NCI-H226 (cell line): Measurements from ENCODE around the gene KRT80.
A peak's percentile ranks its signal among the peaks of the same experiment; 100 is the strongest.

Experiments
- DNase-seq: peaks from one replicate; pipeline ENCODE4 v3.0.0-alpha.2; 2015

KRT80 gene

DNA sequence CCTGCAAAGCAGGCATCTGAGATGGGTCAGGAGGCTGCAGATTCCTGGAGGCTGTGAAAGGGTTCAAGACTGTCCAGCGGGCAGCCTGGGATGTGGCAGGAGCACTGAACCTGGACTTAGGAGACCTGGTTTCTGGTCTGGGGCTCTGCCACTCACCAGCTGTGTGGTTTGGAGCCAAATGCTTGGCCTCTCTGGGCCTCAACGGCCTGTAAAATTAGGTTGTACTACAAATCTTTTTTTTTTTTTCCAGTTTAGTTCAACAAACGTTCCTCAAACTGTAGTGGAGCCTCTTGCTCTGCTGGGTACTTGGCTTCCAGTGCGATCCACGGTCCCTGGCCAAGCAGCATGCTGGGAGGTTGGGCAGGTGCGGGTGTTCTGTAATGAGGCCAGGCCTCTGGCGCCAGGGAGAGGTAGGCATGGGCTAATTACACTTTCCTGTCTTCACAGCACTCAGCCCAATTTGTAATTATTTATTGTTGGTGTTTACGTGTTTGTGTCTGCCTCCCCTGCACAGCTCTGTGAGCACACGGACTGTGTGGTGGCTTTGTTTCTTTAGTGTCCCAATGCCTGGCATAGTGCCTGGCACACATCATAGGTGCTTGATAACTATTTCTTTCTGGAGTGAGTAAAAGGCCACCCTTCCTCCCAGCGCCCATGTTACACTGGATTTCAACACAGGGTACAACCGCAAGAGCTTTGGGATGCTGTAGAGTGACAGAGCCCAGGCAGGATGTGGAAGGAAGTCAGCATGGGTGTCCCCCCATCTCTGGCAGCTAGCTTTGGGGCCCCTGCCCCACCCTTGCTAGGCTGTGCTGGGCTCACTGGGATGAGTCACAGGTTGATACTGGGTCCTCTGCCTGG lies 5.8 kb upstream of the KRT80 start:
- peak; percentile 54 for DNase-seq

DNA sequence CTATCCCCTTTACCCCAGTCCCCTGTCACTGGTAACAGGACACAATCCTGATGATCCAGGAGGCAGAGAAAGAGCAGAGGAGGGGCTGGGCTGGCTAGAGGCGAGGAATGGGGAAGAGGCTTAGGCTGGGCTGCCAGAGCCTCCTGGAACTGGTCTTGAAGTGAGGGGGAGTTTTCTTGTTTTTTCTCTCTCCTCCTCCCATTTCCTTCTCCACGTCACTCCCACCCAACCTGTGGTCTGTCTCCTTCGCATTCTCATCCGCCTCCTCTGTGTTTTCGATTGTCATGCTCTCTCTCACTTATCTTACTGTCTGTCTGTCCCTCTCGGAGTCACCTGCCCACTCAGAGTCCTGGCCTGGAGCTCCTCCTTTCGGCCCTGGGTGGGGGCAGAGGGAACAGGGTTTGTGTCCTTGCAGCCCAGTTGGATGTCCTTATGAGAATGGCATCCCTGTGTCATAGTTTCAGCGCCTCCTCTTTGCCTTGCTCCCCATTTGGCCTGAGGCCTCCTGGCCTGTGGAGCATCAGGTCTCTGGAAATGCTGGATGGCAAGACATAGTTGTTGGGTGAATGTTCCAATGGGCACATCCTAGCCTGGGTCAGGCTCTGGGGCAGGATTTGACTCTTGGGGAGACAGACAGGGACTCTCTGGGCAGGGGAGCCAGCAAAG lies 3.4 kb upstream of the KRT80 start:
- peak; percentile 96 for DNase-seq

DNA sequence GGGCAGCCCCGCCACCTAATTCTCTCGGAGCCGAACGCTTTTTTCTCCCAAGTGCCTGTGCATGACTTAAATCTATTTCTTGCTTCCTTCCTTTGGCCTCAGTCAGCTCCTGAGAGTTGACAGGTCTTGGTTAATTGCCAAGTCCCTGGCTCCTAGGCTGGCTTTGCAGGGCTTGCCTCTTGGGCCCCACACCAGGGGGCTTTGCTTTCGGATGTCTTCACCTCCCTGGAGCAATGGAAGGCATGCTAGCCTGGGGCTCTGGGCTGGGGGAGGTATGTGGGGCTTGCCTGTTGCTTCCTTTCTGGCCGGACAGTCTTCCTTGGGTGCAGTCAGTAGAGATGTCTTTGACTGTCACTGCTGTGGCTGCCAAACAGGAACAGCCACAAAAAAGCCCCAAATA lies 2.2 kb upstream of the KRT80 start:
- DNase-seq: peak; percentile 87

DNA sequence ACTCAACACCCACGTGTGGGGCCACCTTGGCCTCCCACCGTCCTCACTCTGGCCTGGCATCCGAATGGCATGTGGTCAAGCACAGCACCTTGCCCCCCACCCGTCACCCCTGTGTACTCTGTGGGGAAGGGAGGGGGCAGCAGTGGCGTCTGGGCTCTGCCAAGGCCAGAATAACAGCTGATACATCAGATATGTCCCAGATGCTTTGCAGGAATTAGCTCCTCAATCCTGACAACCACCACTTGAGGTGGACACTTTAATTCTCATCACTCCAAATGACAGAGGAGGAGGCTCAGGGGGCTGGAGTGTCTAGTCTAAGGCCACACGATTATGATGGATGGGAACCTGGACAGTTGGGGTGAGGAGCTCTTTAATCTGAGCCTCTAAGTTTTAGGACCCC lies 1.7 kb upstream of the KRT80 start:
- no peak for DNase-seq

DNA sequence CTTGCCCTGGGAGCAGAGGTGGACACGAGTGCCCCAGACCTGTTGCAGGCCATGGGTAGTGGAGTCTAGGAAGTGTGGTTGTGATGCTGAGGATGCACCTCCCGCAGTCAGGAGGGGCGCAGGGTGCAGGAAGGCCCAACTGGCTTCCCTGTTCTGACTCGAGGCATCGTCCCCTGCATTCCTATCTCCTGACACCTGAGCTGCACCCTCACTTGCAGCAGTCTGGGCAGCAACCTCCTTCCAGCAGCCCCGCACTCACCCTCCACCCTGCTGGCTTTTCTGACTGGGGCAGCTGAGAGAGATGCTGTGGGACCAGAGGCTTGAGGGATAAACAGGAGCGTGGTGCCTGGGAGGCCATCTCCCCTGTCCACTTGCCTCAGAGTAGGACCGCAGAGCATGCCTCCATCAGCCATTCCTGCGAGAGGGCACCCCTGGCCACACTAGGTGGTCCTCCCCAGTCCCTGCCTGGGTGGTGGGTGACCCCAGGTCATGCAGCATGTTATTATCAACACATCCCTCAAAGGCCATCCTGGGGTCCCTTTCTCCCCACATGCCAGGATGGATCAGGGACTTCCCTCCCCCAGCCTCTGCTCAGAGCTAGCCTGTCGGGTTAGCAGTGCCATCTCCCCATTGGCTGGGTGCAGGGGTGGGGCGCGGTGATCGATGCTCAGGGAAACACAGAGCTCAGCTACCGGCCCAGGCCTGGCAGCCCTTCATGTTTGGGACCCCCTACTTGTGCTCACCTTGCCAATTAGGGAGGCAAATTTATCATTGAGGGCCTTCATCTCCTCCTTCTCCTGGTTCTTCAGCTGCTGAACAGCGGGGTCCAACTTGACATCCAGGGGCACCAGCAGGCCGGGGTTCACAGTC lies 719 bp downstream of the KRT80 start:
- DNase-seq: peak; percentile 81

DNA sequence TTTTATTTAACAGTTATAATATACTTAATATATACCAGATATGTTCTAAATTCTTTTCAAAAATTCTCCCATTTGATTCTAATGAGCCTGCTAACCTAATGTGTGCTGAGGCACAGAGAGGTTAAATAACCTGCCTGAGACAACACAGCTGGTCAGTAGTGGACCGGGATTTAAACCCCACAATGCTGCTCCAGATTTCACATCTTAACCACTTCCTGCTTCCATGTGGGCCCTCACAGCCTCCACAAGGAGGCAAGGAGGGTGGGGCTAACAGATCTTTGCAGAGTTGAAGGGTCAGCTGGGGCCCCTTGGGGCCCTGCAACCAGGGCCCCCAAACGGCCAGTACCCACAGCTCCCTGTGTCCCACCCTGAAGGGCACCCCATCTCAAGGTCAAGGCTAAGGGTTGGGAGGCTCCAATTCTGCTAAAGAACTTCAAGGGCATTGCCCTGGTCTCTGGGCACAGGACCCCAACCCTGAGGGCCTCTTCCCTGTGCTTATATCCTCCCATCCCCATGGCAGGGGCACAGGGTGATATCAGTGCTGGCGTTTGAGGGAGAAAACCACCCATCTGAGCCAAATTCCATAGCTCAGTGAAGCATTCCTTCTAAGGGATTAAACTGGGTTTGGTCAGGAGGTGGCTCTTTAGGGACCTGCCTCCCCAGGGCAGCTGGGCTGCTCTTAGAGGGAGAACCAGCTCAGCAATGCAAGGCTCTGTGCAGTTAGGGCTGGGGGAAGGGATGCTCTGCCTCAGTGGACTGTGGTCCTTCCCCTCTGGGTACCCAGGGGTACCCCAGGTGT lies 2.2 kb downstream of the KRT80 start:
- DNase-seq: peak; percentile 76

DNA sequence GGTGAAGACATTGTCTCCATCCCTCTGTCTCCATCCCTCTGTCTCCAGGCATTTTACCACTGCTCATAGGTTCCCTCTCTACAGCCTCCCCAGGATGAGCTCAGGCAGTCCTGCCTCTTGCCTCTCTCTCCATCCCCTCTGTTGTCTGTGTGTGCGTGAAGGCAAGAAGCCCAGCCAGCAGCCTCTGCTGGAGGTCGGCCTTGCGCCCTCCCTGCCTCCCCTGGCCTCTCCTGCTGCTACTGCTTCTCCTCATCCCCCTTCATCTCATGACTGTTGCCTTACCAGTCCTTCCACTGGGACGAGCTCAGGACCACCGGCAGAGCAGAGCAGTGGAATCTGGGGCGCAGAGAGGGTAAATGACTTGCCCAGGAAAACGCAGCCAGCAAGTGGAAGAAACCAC lies 3.2 kb downstream of the KRT80 start:
- DNase-seq: no peak

DNA sequence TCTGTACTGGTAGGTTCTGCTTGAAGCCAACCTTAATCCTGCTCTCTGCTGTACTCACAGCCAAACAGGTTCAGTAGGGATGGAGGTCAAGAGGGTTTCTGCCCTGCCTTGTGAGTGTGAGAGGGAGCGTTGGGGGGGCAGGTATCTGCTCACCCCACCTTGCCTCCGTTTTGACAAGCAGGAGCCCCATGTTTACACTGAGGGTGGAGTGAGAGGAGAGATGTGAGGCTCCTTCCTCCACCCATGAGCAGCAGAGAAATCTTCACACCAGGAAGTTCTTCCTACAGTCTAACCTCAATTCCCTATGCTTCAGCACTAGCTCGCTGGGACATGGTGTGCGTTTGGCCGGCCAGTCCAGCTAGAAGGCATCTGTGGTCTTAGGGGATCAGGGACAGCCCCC lies 4.2 kb downstream of the KRT80 start:
- DNase-seq: no peak

DNA sequence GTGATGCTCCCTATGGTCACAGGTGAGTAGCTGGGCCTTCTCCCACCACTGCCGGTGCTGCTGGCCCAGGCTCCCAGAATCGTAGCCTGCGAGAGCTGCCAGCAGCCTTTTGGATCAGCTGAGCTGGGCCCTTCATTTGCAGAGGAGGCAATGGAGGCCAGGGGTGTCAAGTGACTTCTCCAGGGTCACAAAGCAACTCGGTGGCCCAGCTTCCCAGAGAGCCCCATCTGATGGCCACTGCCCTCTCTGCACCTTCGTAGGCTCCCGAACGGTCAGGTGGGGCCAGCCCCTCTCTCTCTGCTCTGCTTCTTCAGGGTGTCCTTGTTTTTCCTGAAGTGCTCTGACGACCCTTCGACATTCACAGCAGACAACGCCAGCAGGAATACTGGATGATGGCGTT lies 4.6 kb downstream of the KRT80 start:
- no peak for DNase-seq

DNA sequence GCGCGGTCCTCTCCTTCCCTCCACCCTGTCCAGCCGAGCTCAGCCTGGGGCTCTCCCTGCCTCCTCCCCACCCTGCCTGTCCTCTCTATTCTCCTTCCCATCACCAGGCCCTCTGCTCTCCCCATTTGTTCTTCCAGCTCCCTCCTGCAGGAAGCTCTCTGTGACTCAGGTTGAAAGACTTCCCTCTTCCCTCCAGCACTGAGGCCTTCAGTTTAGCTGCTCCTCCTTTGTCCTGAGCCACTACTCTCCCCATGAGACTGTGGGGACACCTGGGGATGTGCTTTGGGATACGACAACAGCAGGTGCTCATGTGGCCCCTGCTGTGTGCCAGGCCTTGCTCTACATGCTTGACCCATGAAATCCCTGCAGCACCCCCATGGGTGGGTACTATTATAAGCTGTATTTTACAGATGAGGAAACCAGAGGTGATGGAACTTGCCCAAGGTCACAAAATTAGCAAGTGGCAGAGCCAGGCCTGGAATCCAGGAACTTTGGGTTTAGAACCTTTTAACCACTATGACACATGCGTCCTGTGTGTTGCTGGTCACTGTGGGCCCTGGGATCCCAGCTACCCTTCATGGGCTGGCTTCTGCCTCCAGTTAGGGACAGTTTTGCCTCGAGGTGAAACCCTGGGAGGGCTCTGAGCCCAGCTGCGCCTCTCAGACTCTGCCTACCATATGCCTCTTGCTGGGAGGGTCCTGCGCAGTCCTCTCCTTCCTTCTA lies 5.5 kb downstream of the KRT80 start:
- DNase-seq: peak; percentile 94

DNA sequence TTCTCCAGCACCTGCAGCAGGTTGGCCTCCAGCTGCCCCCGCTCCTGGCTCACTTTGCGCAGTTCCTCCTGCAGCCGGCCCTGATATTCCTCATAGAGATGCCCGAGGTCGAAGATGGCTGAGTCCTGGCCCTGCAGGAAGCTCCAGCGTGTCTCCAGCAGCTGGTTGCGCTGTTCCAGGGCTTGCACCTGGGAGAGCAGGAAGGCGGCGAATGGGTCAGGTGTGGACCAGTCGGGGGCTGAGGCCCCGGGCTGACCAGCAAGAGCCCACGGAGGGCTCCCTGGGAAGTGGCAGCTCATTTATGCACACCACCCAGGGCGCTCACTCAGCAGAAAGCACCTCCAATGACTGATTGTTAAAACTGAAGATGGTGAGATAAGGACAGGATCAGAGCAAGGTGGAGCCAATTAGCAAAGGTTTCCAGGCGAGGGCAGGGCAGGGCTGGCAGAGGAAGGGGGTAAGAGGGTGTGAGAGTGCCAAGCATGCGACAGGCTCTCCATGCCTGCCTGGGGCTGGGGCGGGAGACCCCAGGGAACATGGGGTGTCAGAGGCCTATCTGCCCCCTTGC lies 6.3 kb downstream of the KRT80 start:
- no peak for DNase-seq

DNA sequence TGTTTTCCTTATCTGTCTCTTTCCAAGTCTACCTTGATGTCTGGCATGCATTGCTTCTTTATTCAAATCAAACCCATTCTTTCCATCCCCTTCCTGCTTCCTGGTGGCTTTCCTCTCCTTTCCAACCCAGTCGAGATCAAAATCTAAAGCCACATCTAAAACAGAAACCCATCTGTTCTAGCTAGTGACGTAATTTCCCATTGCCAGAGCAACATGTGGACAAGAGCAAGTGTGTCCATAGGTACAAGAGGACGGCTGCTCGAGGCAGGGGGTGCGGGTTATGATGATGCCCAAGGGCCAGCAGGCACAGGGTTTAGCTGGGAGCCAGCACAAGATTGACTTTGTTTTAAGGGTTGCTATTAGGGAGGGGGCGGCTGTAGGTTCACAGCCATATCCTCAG lies 7.0 kb downstream of the KRT80 start:
- no peak for DNase-seq

DNA sequence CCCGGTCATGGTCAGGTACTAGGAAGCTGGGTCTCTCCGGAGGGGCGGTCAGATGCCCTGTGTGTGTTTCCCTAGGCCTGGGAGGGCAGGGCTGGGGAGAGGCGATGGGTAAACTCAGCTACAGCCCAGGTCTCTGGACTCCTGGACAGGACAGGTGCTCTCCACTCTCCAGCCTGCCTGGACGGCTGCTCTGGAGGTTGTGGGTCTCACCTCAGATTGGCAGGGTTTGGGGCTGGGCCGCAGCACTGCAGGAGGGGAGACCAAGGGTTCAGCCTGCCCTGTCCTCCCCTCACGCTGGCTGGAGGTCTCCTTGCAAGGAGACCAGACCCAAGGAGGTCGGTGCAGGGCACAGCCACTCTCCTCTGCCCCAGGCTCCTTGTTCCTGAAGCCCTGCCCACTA lies 7.8 kb downstream of the KRT80 start:
- DNase-seq: no peak

DNA sequence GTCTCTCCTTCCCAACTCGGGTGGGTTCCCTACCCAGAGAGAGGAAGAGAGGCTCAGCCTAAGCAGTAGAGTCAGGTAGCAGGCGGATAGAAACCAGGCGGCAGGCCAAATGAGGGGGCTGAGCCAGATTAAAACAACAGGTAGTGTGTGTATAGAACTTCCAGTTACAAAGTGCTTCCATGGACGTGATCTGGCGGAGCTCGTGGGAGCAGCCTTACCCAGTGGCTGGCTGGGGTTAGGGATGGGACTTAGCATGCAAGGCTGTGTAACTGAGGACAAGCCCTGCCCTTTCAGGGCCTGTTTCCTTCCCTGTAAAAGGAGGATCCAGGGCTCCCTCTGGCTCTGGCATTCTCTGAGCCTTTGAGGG lies 8.3 kb downstream of the KRT80 start:
- DNase-seq: no peak

DNA sequence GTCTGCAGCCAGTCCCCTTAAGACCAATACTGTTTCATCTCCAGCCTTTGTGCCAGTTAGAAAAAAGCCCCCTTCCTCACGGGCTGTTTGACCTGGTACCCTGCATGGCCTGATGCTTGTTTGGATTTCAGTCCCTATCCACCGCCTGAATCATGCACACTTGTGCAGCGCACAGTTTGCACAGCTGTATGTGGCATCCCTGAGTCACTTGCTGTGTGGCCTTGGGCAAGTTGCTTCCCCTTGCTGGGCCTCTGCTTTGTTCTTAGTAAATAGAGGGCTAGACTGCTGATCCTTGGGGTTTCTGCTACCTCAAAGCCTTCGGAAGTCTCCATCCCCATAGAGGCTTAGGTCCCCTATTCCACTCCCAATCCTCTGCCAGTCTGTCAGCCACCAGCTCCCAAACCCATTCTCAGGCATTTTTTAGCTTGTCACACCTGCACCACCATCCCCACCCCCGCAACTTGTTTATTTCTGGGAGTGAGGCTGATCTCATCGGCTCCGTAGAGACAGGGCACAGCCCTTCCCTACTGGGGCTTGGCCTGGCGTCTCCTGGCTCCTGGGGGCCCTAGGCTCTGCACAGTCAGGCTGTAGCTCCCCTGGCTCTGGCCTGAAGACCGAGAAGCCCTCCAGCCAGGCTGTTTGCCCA lies 8.8 kb downstream of the KRT80 start:
- peak; percentile 53 for DNase-seq

DNA sequence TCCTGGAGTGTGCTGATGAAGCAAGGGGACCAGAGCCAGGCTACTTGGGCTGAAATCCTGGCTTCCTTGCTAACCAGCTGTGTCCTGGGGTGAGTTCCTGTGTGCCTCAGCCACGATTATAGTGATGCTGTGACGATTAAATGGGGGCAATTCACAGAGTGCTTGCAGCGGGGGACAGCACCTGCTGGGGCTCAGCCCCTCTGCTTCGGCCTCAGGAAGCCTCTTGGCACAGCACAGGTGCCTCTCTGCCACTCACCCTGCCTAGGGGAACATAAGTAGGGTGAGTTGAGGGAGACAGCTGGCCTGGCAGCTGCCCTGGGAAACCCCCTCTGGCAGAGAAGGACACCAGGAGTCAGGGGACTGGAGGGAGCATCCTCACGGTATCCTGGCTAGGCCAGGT lies 9.4 kb downstream of the KRT80 start:
- no peak for DNase-seq

DNA sequence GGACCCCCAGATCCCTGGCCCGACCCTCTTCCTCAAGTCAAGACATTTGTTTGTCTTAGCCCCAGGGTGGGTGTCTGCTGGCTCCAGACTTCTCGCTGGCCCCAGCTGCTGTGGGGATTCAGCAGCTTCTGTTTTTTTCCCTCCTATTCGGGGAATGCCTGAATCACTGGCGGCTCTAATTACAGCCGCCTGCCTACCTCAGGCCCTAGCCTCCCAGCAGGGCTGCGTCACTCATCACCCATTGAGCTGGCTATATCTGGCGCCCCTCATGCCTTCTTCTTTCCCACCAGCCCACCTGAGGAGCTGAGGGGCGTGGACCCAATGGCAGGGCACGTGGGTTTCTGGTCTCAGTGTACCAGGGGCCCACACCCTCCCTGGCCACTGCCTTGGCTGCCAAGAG lies 10.1 kb downstream of the KRT80 start:
- DNase-seq: no peak

DNA sequence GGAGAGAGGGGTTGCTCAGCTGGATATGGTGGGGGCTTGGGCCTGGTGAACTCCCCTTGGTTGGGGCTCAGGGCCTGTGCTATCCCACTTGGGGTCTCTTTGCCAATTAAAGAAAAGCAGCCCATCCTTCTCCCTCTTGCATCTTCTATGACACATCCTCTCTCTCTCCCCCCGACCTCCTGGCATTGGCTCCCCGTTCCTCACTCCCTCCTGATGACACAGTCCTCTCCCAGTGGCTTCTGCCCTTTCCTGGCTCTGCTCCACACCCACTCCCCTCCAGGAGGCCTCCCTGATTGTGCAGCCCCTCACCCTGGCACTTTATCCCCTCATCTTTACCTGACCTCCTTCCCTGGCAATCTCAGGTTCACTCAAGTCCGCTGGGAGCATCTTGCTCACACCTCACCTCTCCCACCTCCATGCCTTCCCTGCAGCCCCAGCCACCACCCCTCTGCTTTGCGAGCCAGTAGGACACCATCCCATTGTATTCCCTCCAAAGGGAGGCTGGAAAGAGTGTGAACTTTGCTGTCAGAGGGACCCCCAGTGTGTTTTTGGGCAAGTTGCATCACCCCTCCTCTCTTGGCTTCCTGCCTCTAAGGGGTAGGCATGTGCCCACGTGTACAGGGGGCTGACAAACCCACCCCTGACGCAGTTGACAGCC lies 10.7 kb downstream of the KRT80 start:
- no peak for DNase-seq

DNA sequence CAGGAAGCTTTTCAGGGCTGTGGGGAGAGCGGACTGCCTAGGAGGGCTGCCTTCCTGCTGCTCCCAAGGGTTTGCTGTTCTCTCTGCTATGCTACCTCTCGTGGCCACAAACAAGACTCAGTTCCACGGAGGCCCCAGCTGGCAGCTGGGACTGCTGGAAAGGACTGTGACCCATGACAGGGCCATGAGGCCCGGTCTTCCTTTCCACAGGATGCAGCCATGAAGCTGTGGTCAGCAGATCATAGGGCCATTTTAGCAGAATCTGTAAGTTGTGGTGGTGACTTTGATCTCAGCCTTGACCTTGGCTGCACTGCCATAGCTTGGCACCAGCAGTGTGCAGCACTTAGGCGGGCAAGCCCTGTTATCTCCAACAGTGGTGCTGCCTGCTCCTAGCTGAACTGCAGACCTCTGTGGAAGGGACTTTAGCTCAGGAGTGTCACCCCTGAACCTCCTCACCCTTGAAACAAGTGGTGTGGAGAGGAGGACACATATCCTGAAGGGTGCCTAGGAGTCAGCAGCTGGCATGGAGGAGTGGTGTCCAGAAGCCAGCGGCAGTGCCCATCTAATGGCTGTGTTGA lies 12.3 kb downstream of the KRT80 start:
- DNase-seq: no peak

DNA sequence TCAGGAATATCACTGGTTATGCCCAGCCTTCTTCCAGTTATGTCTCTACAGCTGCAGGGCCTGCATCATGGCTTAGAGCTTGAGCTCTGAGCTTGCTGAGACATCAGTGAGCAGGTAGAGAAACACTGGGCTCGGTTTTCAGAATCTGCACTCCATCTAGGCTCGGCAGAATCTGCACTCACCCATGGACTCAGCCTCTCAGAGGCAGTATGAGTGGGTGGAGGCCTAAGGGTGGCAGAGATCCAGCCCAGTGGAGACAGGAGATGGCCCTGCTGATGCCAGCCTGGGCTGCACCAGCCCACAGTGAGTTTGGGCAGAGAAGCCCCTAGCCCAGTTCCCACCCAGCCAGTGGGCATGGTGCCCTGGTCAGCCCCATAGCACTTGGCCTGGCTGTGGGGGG lies 12.8 kb downstream of the KRT80 start:
- DNase-seq: no peak
